Tibial nerve (tissue), 4 donors: ENCODE measurements around the gene CHAC2.

ENCODE experiments used
- CTCF ChIP-seq, 5 experiments: fragments of 200-600 bp in 3 of 5; fragments of 450-650 bp in 2 of 5; sonication (generic) in 3 of 5; IDR thresholded peaks; one replicate each; pipeline ENCODE4 v1.5.1; 2016 to 2019; ENCODE audit warnings: antibody characterized with exemption in 5 of 5, mild to moderate bottlenecking in 3 of 5, moderate library complexity in 2 of 5
- EP300 ChIP-seq, 2 donors: sonication (generic); formaldehyde crosslinking; IDR thresholded peaks; one replicate each; pipeline ENCODE4 v1.6.1; 2017; ENCODE audit warnings: antibody characterized with exemption in 2 of 2, mild to moderate bottlenecking in 1 of 2
- POLR2A ChIP-seq, 2 donors: fragments of 450-650 bp; IDR thresholded peaks; one replicate each; pipeline ENCODE4 v1.6.1; 2017; ENCODE audit warnings: antibody characterized with exemption in 2 of 2, mild to moderate bottlenecking in 2 of 2, moderate library complexity in 2 of 2

DNA sequence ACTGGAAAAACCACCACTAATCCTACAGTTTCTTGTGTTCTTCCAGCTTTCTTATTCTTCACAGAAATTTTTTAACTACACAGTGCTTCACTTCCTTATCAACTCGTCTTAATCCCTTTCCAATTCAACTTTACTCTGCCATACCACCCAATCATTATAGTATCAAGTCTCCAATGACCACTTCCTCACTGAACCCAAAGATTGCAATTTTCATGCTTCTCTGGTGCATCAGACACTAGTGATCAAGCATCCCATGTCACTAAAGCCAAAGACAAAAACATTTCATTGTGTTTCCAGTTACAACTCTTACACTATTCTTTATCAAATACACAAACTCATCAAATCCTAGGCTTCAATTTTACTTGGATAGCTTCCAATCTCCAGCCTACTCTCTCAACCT, 9.5 kb downstream of the CHAC2 start:
- TF ChIP-seq CTCF (IDR thresholded peaks at IDR 0.05) (no peak), EP300 (IDR thresholded peaks at IDR 0.05) (no peak), POLR2A (IDR thresholded peaks at IDR 0.05) (no peak)
